Dedifferentiated amniotic fluid mesenchymal stem cell (primary cell): ENCODE measurements around the gene LAMA3.
A peak's percentile ranks its signal among the peaks of the same experiment; 100 is the strongest.

ENCODE experiments used
- DNase-seq: peaks from one replicate; pipeline ENCODE4 v3.0.0-alpha.2; 2016; ENCODE audit errors: extremely low spot score

The LAMA3 gene

GRCh38 chr18:23910032-23910431, 220.8 kb downstream of the LAMA3 start:
- no peak for DNase-seq

GRCh38 chr18:23912356-23912755, 223.1 kb downstream of the LAMA3 start:
- DNase-seq = no peak

DNA sequence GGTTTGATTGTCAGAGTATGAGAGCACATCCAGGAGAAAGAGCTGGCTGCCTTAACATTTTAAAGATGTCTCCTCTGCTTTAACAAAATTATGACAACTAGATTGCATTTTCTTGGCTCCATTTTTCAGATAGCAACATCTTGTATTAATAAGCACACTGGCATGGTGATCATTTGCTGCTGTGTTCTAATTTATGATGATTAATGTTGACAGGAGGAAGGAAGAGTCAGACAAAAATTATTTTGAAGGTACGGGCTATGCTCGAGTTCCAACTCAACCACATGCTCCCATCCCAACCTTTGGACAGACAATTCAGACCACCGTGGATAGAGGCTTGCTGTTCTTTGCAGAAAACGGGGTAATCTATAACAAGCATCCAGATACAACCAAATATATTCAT, 227.1 kb downstream of the LAMA3 start:
- DNase-seq = no peak

DNA sequence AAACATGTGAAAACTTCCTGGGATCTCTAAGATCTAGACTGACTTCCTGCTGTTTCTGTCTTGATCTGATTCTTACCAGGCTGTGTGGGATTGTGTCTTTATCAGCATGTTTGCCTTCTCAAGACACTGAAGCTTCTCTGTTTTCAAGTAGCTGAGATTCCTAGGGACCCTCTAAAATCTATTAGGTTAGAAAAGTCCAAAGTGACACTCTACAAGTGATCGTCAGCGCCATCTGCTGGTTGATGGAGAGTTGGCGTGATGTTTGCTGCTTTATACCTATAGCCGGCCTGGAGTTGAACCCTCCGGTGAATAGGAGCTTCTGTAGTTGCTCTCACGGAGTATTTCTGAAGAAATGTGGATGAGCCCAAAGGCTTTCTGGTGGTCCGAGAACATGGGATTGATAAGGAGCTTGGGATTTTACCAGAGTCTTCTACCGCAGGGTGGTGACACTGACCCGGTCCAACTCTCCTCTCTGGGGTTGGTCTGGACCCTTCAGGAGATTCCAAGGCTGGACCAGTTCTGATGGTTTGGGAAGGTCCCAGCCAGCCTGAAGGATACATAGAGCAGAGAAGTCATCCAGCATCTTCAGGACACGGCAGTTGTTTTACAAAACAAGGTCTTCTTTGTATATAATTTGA, 229.3 kb downstream of the LAMA3 start:
- DNase-seq = peak; percentile 66

DNA sequence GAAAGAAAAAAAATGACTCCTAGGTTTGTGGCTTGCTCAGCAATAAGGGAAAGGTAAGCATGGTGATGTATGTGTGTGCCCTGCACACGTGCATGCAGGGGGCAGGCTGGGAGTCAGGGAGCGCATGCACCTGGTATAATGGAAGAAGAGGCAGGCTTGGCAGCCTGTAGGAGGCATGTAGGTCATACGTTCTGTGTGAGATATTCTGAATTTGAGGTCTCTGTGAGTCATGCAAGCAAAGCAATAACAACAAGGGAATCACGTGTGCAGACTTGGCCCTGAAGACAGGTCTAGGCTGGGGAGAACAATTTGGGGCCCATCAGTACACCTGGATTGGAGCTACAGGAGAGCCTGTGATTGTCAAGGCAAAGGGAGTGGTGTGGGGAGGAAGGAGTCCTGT, 230.8 kb downstream of the LAMA3 start:
- no peak for DNase-seq

GRCh38 chr18:23921716-23922285, 232.5 kb downstream of the LAMA3 start:
- no peak for DNase-seq

GRCh38 chr18:23922939-23923338, 233.7 kb downstream of the LAMA3 start:
- DNase-seq = no peak

- peak; percentile 68 for DNase-seq
Observed at GRCh38 chr18:23924813-23925212, 235.6 kb downstream of the LAMA3 start.

DNA sequence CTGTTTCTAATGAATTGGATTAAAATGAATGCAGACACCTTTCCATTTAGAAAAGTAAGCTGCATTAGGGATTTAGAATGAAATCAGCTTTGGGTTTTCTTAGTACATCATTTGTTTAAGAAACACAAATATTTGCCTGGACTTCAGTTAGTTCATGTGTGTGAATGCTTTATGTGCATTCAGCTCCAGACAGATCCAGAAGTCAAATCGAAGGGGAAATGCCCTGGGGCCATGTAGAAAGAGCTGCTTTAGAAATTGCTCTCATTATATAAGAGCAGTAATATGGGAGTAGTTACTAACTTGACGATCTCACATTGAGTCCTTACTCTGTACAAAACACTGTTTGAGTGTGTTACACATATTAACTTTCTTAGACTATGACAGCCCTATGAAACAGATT, 237.3 kb downstream of the LAMA3 start:
- no peak for DNase-seq

- DNase-seq = no peak
Observed at GRCh38 chr18:23927821-23928746, 238.8 kb downstream of the LAMA3 start.

- no peak for DNase-seq
Observed at GRCh38 chr18:23929362-23929930, 240.2 kb downstream of the LAMA3 start.

GRCh38 chr18:23930002-23930401, 240.7 kb downstream of the LAMA3 start:
- no peak for DNase-seq

- no peak for DNase-seq
Observed at GRCh38 chr18:23932385-23933067, 243.3 kb downstream of the LAMA3 start.

- DNase-seq = peak; percentile 42
Observed at GRCh38 chr18:23933407-23933806, 244.2 kb downstream of the LAMA3 start.

DNA sequence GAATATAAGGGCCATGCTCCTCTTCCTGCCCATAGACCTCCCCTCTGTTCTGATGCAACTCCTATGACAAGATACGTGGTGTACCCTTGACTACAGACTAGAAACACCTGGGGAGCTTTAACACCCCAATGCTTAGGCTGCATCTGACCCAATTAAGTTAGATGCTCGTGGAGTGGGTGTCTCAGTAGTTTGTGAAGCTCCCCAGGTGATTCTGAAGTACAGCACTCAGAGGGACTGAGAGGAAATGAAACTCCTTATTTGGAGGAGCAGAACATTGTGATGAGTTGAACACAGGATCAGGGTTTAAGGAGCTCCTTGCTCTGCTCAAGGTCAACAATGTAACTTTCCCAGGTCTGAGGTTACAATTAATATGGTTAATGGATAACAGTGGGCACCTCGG, 245.0 kb downstream of the LAMA3 start:
- DNase-seq = no peak

GRCh38 chr18:23934863-23935262, 245.6 kb downstream of the LAMA3 start:
- DNase-seq = no peak

DNA sequence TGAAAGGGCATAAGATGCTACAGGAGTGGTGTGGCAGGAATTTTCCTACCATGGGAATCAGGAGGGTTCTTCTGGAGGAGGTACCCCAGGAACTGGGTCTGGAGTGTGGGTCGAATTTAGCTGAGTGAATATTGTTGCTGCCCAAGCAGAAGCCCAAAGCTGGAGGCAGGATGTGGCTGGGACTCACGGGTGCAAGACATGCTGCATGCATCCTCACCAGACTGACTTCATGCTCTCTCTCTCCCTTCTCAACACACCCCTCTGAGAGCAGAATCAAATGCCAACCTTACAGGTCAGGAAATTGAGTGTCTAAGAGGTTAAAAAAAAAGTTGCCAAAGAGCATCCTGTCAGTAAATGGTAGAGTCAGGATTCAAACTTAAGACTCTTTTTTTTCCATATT, 246.6 kb downstream of the LAMA3 start:
- DNase-seq = no peak

GRCh38 chr18:23936381-23936958, 247.2 kb downstream of the LAMA3 start:
- DNase-seq = no peak

GRCh38 chr18:23938043-23938756, 248.9 kb downstream of the LAMA3 start:
- no peak for DNase-seq

- no peak for DNase-seq
Observed at GRCh38 chr18:23938901-23939341, 249.7 kb downstream of the LAMA3 start.

GRCh38 chr18:23939366-23939765, 250.1 kb downstream of the LAMA3 start:
- no peak for DNase-seq
